ENCODE data around the gene ABR. TPM values are rescaled to one million over a fixed set of nuclear protein-coding genes. Genes with fewer than 3 reads are reported as not detected.

Gene ABR
- total RNA-seq, 1 donor from 2014 or later: 70.9 TPM

DNA sequence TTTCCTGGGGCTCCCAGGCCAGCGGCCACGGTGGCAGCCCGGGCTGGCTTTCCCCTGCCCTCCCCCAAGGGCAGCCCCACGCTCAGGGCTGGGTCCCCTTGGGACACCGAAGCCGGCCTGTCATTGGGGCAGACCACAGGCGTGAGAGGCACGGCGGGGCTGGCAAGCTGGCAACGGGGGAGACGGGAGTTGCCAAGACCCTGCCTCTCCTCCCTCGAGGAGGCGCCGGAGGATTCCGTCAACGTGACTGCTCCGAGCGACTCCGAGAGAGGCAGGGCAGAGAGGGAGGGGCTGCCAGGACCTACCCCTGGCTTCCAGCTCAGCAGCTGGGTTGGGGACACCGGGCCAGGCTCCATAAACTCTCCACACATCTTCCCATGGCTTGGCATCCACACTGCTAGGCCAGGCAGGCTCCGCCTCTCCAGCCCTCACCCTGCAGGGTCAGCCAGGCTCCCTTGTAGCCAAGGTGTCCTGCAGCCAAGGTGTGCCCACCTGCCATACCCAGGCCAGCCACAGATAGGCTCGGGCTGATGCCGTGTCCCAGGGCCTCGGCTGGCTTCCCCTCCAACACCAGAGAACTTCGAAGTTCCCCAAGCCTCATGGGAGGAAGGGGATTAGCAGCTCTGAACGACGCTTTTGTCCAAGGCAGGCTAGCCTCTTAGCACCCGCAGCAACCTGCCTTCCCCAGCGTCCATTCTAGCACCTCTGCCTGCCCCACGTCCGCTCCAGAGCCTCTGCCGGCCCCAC lies 157.3 kb downstream of the ABR start:
- Histone ChIP-seq H3K36me3 (ENCODE audit: insufficient read depth, low read length) (no peaks in the 10 kb centered on the region), H2AFZ (ENCODE audit: low read depth, low read length) (no peak overlapping the region), H3K4me2 (ENCODE audit: low read length) (no peak overlapping the region), H3K4me3 (ENCODE audit: insufficient read depth, low read depth, low read length) (no peak overlapping the region), H3K9me3 (ENCODE audit: insufficient read depth, low read depth, low read length) (no peaks in the 10 kb centered on the region), H3K79me2 (ENCODE audit: insufficient read depth, low read length) (peaks cover 3% of the 10 kb centered on the region), H4K20me1 (ENCODE audit: insufficient read depth, low read length) (peaks cover 35% of the 10 kb centered on the region), H3K4me1 (ENCODE audit: insufficient read depth, low read length) (no peaks in the 10 kb centered on the region), H3K27ac (ENCODE audit: low read depth, low read length) (no peak overlapping the region), H3K9ac (ENCODE audit: low read length) (no peak overlapping the region), H3K27me3 (ENCODE audit: insufficient read depth, low read length) (no peaks in the 10 kb centered on the region)
- no peaks in the 10 kb centered on the region for H3K9me3 Mint-ChIP-seq (ENCODE audit: unreplicated experiment)
- peaks cover 8% of the 10 kb centered on the region for H3K36me3 Mint-ChIP-seq (ENCODE audit: low read depth, unreplicated experiment)
- no peak for FAIRE-seq
- no peak for DNase-seq (ENCODE audit: low read depth)
- no peak overlapping the region for H3K4me3 Mint-ChIP-seq (ENCODE audit: unreplicated experiment)
- no peak overlapping the region for H3K27ac Mint-ChIP-seq (ENCODE audit: unreplicated experiment)
- no peaks in the 10 kb centered on the region for H3K27me3 Mint-ChIP-seq (ENCODE audit: low read depth, unreplicated experiment)
- no peaks in the 10 kb centered on the region for H3K4me1 Mint-ChIP-seq (ENCODE audit: low read depth, unreplicated experiment)
- TF ChIP-seq, protein P1, sequence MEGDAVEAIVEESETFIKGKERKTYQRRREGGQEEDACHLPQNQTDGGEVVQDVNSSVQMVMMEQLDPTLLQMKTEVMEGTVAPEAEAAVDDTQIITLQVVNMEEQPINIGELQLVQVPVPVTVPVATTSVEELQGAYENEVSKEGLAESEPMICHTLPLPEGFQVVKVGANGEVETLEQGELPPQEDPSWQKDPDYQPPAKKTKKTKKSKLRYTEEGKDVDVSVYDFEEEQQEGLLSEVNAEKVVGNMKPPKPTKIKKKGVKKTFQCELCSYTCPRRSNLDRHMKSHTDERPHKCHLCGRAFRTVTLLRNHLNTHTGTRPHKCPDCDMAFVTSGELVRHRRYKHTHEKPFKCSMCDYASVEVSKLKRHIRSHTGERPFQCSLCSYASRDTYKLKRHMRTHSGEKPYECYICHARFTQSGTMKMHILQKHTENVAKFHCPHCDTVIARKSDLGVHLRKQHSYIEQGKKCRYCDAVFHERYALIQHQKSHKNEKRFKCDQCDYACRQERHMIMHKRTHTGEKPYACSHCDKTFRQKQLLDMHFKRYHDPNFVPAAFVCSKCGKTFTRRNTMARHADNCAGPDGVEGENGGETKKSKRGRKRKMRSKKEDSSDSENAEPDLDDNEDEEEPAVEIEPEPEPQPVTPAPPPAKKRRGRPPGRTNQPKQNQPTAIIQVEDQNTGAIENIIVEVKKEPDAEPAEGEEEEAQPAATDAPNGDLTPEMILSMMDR (IDR thresholded peaks at IDR 0.05; ENCODE audit: insufficient read depth, low read depth, low read length): no peak
- TF ChIP-seq EZH2 (IDR thresholded peaks at IDR 0.05; ENCODE audit: insufficient read depth, low read length): no peak

DNA sequence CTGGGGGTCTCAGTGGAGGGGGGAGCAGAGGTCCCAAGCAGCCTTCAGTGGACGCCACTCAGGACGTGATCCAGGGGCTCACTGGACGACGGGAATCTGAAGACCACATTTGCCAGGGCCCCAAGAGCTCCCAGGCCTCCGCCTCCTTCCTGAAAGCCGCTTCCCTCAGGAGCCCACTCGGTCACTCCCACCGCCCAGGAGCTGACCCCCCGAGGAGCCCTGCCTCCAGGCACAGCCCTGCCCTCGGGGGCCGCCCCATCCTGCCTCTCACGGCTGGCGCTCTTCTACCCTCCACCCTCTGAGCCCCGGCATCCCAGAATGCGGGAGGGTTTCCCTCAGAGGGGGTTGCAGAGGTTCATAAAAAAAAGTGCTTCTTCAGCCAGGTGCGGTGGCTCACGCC lies 158.6 kb downstream of the ABR start:
- H4K20me1 ChIP-seq (ENCODE audit: insufficient read depth, low read length): peaks cover 31% of the 10 kb centered on the region
- peaks cover 3% of the 10 kb centered on the region for H3K79me2 ChIP-seq (ENCODE audit: insufficient read depth, low read length)
- Mint-ChIP-seq H3K27ac (ENCODE audit: unreplicated experiment) (no peak overlapping the region), H3K9me3 (ENCODE audit: unreplicated experiment) (no peaks in the 10 kb centered on the region), H3K27me3 (ENCODE audit: low read depth, unreplicated experiment) (no peaks in the 10 kb centered on the region), H3K36me3 (ENCODE audit: low read depth, unreplicated experiment) (peaks cover 8% of the 10 kb centered on the region), H3K4me1 (ENCODE audit: low read depth, unreplicated experiment) (no peaks in the 10 kb centered on the region), H3K4me3 (ENCODE audit: unreplicated experiment) (no peak overlapping the region)
- no peak for DNase-seq (ENCODE audit: low read depth)
- H3K27ac ChIP-seq (ENCODE audit: low read depth, low read length): no peak overlapping the region
- H2AFZ ChIP-seq (ENCODE audit: low read depth, low read length): no peak overlapping the region
- H3K27me3 ChIP-seq (ENCODE audit: insufficient read depth, low read length): no peaks in the 10 kb centered on the region
- no peak for FAIRE-seq
- no peak overlapping the region for H3K4me2 ChIP-seq (ENCODE audit: low read length)
- no peaks in the 10 kb centered on the region for H3K36me3 ChIP-seq (ENCODE audit: insufficient read depth, low read length)
- no peaks in the 10 kb centered on the region for H3K4me1 ChIP-seq (ENCODE audit: insufficient read depth, low read length)
- no peak overlapping the region for H3K4me3 ChIP-seq (ENCODE audit: insufficient read depth, low read depth, low read length)
- no peak overlapping the region for H3K9ac ChIP-seq (ENCODE audit: low read length)
- H3K9me3 ChIP-seq (ENCODE audit: insufficient read depth, low read depth, low read length): no peaks in the 10 kb centered on the region
- TF ChIP-seq, protein P1 (IDR thresholded peaks at IDR 0.05; ENCODE audit: insufficient read depth, low read depth, low read length): no peak
- TF ChIP-seq EZH2 (IDR thresholded peaks at IDR 0.05; ENCODE audit: insufficient read depth, low read length): no peak

DNA sequence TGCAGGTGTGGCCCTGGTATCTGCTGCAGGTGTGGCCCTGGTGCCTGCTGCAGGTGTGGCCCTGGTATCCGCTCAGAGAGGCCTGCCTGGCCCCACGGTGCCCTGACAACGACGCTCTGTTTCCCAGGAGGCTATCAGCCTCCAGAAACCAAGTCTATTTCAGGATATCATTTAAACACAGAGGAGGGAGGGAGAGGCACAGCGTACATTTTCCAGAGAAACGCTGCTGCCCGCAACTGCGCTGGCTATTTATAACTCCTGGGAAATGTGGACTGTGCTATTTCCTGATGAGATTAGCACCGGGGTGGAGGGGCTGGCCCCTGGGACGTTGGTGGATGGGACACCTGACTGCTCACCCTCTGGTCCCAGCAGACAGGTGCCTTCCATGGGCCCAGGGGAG lies 160.3 kb downstream of the ABR start:
- no peaks in the 10 kb centered on the region for H3K4me1 Mint-ChIP-seq (ENCODE audit: low read depth, unreplicated experiment)
- no peaks in the 10 kb centered on the region for H3K27me3 ChIP-seq (ENCODE audit: insufficient read depth, low read length)
- peaks cover 4% of the 10 kb centered on the region for H3K36me3 Mint-ChIP-seq (ENCODE audit: low read depth, unreplicated experiment)
- no peaks in the 10 kb centered on the region for H3K9me3 Mint-ChIP-seq (ENCODE audit: unreplicated experiment)
- no peaks in the 10 kb centered on the region for H3K4me1 ChIP-seq (ENCODE audit: insufficient read depth, low read length)
- TF ChIP-seq EZH2 (IDR thresholded peaks at IDR 0.05; ENCODE audit: insufficient read depth, low read length): no peak
- TF ChIP-seq, protein P1 (IDR thresholded peaks at IDR 0.05; ENCODE audit: insufficient read depth, low read depth, low read length): no peak
- H3K4me3 Mint-ChIP-seq (ENCODE audit: unreplicated experiment): no peak overlapping the region
- H3K9ac ChIP-seq (ENCODE audit: low read length): no peak overlapping the region
- H3K27ac ChIP-seq (ENCODE audit: low read depth, low read length): no peak overlapping the region
- H3K79me2 ChIP-seq (ENCODE audit: insufficient read depth, low read length): peaks cover 3% of the 10 kb centered on the region
- DNase-seq (ENCODE audit: low read depth): no peak
- H4K20me1 ChIP-seq (ENCODE audit: insufficient read depth, low read length): peaks cover 24% of the 10 kb centered on the region
- no peak for FAIRE-seq
- H2AFZ ChIP-seq (ENCODE audit: low read depth, low read length): no peak overlapping the region
- no peaks in the 10 kb centered on the region for H3K9me3 ChIP-seq (ENCODE audit: insufficient read depth, low read depth, low read length)
- no peak overlapping the region for H3K4me2 ChIP-seq (ENCODE audit: low read length)
- no peaks in the 10 kb centered on the region for H3K36me3 ChIP-seq (ENCODE audit: insufficient read depth, low read length)
- no peaks in the 10 kb centered on the region for H3K27me3 Mint-ChIP-seq (ENCODE audit: low read depth, unreplicated experiment)
- no peak overlapping the region for H3K27ac Mint-ChIP-seq (ENCODE audit: unreplicated experiment)
- H3K4me3 ChIP-seq (ENCODE audit: insufficient read depth, low read depth, low read length): no peak overlapping the region

Measured in astrocyte (in vitro differentiated cells and primary cell).